K562 (cell line): ENCODE measurements around the gene ABHD18. TPM values are rescaled to one million over a fixed set of nuclear protein-coding genes. Genes with fewer than 3 reads are reported as not detected.

ENCODE experiments used
- ATAC-seq: fragments of 200-7000 bp; cut with Tn5 transposase; 3 replicates; pipeline ENCODE4 v1.9.1; 2020; ENCODE audit warnings: moderate library complexity
- BruUV-seq: library from RNA; stranded (reverse); fragments of 400-500 nt; replicated peaks from 2 replicates; lab custom pipeline; 2021; lab: Mats Ljungman, UMichigan
- CTCF ChIA-PET: fragments of 300-600 bp; formaldehyde crosslinking; extraction: SDS; loops from one replicate; lab custom pipeline; 2021; ENCODE audit warnings: low intra/inter-chr PET ratio; lab: Yijun Ruan, JAX
- POLR2A ChIA-PET: fragments of 300-600, 350-650 bp; sonication (Branson Sonifier 250); formaldehyde crosslinking; extraction: SDS; loops from one replicate; lab custom pipeline; 2021; ENCODE audit warnings: antibody characterized with exemption, inconsistent platforms; lab: Yijun Ruan, JAX
- DNase-seq, 4 experiments: peaks; one replicate each; pipeline versions ENCODE4 v3.0.0 to v3.0.0-alpha.2; 2011 to 2018; ENCODE audit warnings: low spot score in 3 of 4, mixed read lengths in 3 of 4; ENCODE audit errors: extremely low read depth in 1 of 4
- FAIRE-seq: peaks from 2 replicates; lab custom pipeline; 2011; peaks lifted over from hg19 to GRCh38; lab: Jason Lieb, UNC
- H2AFZ ChIP-seq: 2 replicates; pipeline ENCODE4 v1.6.0; 2011; ENCODE audit warnings: low read depth, low read length, control low read depth, inconsistent platforms
- H3K27ac ChIP-seq: fragments of 200-600 bp; 3 replicates; pipeline ENCODE4 v1.8.0; 2011; ENCODE audit warnings: low read depth, mild to moderate bottlenecking, control low read depth, inconsistent platforms, low read length, moderate library complexity, mixed read lengths; ENCODE audit errors: extremely low read depth
- H3K27me3 ChIP-seq, 2 experiments: fragments of 300-600 bp in 1 of 2; 2 replicates in 1 of 2; 3 replicates in 1 of 2; pipeline versions ENCODE4 v1.6.0 to v1.8.0; 2011; ENCODE audit warnings: inconsistent platforms in 2 of 2, low read length in 2 of 2, mild to moderate bottlenecking in 1 of 2, mixed read lengths in 1 of 2, moderate library complexity in 1 of 2; ENCODE audit not compliant: control insufficient read depth in 2 of 2, insufficient read depth in 2 of 2
- H3K36me3 ChIP-seq: fragments of 300-600 bp; 3 replicates; pipeline ENCODE4 v1.8.0; 2011; ENCODE audit warnings: mild to moderate bottlenecking, low read length, inconsistent platforms; ENCODE audit not compliant: control insufficient read depth, insufficient read depth
- H3K4me1 ChIP-seq, 2 experiments: fragments of 200-600 bp in 1 of 2; replicated peaks in 1 of 2; 2 replicates in 1 of 2; 3 replicates in 1 of 2; pipeline versions ENCODE4 v1.5.1 to v1.8.0; 2011; ENCODE audit warnings: inconsistent platforms in 2 of 2, low read length in 2 of 2, mild to moderate bottlenecking in 1 of 2, mixed read lengths in 1 of 2, moderate library complexity in 1 of 2; ENCODE audit not compliant: control insufficient read depth in 2 of 2, insufficient read depth in 2 of 2
- H3K4me2 ChIP-seq: 2 replicates; pipeline ENCODE4 v1.6.1; 2011; ENCODE audit warnings: low read length, control low read depth, inconsistent platforms, mixed read lengths; ENCODE audit not compliant: insufficient read depth
- H3K4me3 ChIP-seq: fragments of 200-600 bp; sonication (generic), shearing (Covaris generic); 2 replicates; pipeline ENCODE4 v1.5.1; 2016; ENCODE audit warnings: control low read depth, inconsistent platforms
- H3K79me2 ChIP-seq: fragments of 200-600 bp; 3 replicates; pipeline ENCODE4 v1.8.0; 2011; ENCODE audit warnings: low read length, inconsistent platforms; ENCODE audit not compliant: control insufficient read depth, insufficient read depth
- H3K9ac ChIP-seq, 2 experiments: 2 replicates each; pipeline versions ENCODE4 v1.6.0 to v1.6.1; 2011; ENCODE audit warnings: low read depth in 2 of 2, low read length in 2 of 2, control low read depth in 1 of 2, inconsistent platforms in 1 of 2, mild to moderate bottlenecking in 1 of 2, mixed read lengths in 1 of 2; ENCODE audit not compliant: insufficient read depth in 1 of 2
- H3K9me1 ChIP-seq: one replicate; pipeline ENCODE4 v1.6.0; 2011; ENCODE audit warnings: inconsistent platforms, mild to moderate bottlenecking, low read length, moderate library complexity; ENCODE audit not compliant: control insufficient read depth, insufficient read depth
- H3K9me3 ChIP-seq: replicated peaks from 2 replicates; pipeline ENCODE4 v1.5.1; 2011; ENCODE audit warnings: low read depth, low read length, inconsistent platforms; ENCODE audit not compliant: control insufficient read depth, insufficient read depth
- H4K20me1 ChIP-seq: replicated peaks from 2 replicates; pipeline ENCODE4 v1.6.1; 2011; ENCODE audit warnings: low read length, inconsistent platforms, mixed read lengths; ENCODE audit not compliant: control insufficient read depth, insufficient read depth
- BHLHE40 ChIP-seq: IDR thresholded peaks from 2 replicates; pipeline ENCODE4 v1.6.1; 2011; ENCODE audit warnings: low read length, improper control_type of control experiment
- RBM25 ChIP-seq: fragments of 200-400 bp; formaldehyde crosslinking; IDR thresholded peaks from 2 replicates; pipeline ENCODE4 v1.6.1; 2018; ENCODE audit warnings: low read length, low read depth, moderate library complexity; ENCODE audit not compliant: severe bottlenecking
- ZNF507 ChIP-seq: conservative IDR thresholded peaks from 2 replicates; pipeline ENCODE4 v1.6.1; 2017; ENCODE audit warnings: missing genetic modification characterization, missing compliant biosample characterization
- ZNF780A ChIP-seq: fragments of 250-450 bp; sonication (Bioruptor Pico); IDR thresholded peaks from 2 replicates; pipeline ENCODE4 v1.5.0; 2021; ENCODE audit warnings: mild to moderate bottlenecking
- WGBS: fragments of 100-300 bp; shearing (Covaris generic); methylation state at CpG from one replicate; pipeline ENCODE4 v1.1.6; 2016; ENCODE audit warnings: low coverage, mixed read lengths; ENCODE audit not compliant: insufficient coverage; ENCODE audit errors: missing lambda C conversion rate; 5-methylcytosine and 5-hydroxymethylcytosine counted together
- in situ Hi-C: fragments of 300-500 bp; cut with MboI; formaldehyde crosslinking; loops from 4 replicates; pipeline ENCODE4 v1.15.0; 2018; ENCODE audit warnings: inconsistent platforms, mixed read lengths
- intact Hi-C: fragments of 100-400 bp; cut with micrococcal nuclease; formaldehyde crosslinking; loops from 2 replicates; pipeline ENCODE4 v1.14.2; 2022
- polyA plus RNA-seq, 8 experiments: library from polyadenylated mRNA; depleted of rRNA in 4 of 8; stranded (reverse) in 5 of 8; unstranded in 3 of 8; fragments of >200 nt; fragmentation: Nextera tagmentation in 2 of 8; fragmentation: Illumina TruSeq in 1 of 8; extraction: Ambion mirVana in 2 of 8; extraction: Trizol in 1 of 8; gene quantifications; 2 replicates each; pipeline versions ENCODE4 v1.2.1 to v1.2.3, GENCODE V29; 2011 to 2014; ENCODE audit warnings: inconsistent platforms in 1 of 8, missing spikeins in 1 of 8
- total RNA-seq, 7 experiments: library from RNA; depleted of rRNA in 6 of 7; stranded (reverse); fragments of >200 nt in 6 of 7; fragmentation: Illumina TruSeq in 2 of 7; extraction: Trizol in 2 of 7; gene quantifications; 2 replicates each; pipeline versions ENCODE4 v1.2.1 to v1.2.3, GENCODE V29; 2011 to 2021; ENCODE audit warnings: low replicate concordance in 1 of 7

The ABHD18 gene
- total and polyA plus RNA-seq, 9 of the 15 experiments (the other 6 are each of a cell fraction or from before 2014, with no cell fraction given): 6.1 to 25.0 (median 16.0) TPM

DNA sequence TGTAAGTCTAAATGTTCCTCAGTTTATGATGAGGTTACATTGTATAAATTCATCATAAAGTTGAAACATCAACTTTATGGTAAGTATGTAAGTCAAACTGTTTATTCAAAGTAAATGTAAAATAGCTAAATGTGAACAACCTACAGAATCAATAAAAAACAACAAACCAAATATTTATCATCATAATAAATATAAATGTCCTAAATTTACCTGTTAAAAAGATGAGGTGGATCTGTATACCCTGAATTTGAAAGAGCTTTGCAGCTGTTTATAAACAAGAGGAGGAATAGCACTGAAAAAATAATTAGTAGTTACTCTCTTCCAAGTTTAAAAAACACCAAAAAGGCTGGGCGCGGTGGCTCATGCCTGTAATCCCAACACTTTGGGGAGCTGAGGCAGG, 13.7 kb downstream of the ABHD18 start:
- Histone ChIP-seq H3K79me2 (peaks cover 11% of the 10 kb centered on the region; the same call in 1 of the 3 replicates), H3K4me1 (no peaks in the 10 kb centered on the region), H3K9ac (no peak overlapping the region)
- in situ Hi-C loops: no loop called here
- TF ChIP-seq BHLHE40 (no peak), ZNF507 (tag) (peak; percentile 98)
- TF ChIP-seq, all 486 proteins: peak for 1
- H4K20me1 ChIP-seq: no peaks in the 10 kb centered on the region
- no peak overlapping the region for H3K4me2 ChIP-seq
- WGBS: 100% methylated on average over 2 of the region's 2 CpGs
- no peaks in the 10 kb centered on the region for H3K9me3 ChIP-seq
- H3K27me3 ChIP-seq: no peaks in the 10 kb centered on the region
- no peak for FAIRE-seq
- peaks cover 14% of the 10 kb centered on the region; the same call in 2 of the 3 replicates for H3K36me3 ChIP-seq
- ATAC-seq: no peak
- intact Hi-C loops: no loop called here
- H2AFZ ChIP-seq: no peak overlapping the region
- no peaks in the 10 kb centered on the region for H3K9me1 ChIP-seq
- no peak for DNase-seq
- ChIA-PET CTCF (no interaction called here), POLR2A (interaction anchor here (1.0 to 1.9 kb wide), 2 partner anchors 14 to 323 kb away, joined by 3 to 4 read pairs; partner anchors contain the start of genes ABHD18 and MFSD8)
- H3K27ac ChIP-seq: no peak overlapping the region
- H3K4me3 ChIP-seq: no peak overlapping the region
- BruUV-seq: no TSS peak

- 70% methylated on average over 2 of the region's 2 CpGs for WGBS
- intact Hi-C loops: no loop called here
- no peak overlapping the region for H3K9ac ChIP-seq
- peaks cover 28% of the 10 kb centered on the region; the same call in 2 of the 3 replicates for H3K36me3 ChIP-seq
- H3K4me1 ChIP-seq: no peaks in the 10 kb centered on the region
- DNase-seq (no peak), FAIRE-seq (no peak), ATAC-seq (no peak)
- TF ChIP-seq RBM25 (peak; percentile 5), ZNF780A (no peak)
- CTCF ChIA-PET: no interaction called here
- H3K27ac ChIP-seq: no peak overlapping the region
- no TSS peak for BruUV-seq
- no peaks in the 10 kb centered on the region for H3K27me3 ChIP-seq
- 0 out of 3 replicates have a peak, but pooled peaks cover 3% of the 10 kb centered on the region for H3K79me2 ChIP-seq
- no peak overlapping the region for H3K4me3 ChIP-seq
- no peak overlapping the region for H3K4me2 ChIP-seq
- no peaks in the 10 kb centered on the region for H4K20me1 ChIP-seq
- in situ Hi-C loops: no loop called here
- no peak overlapping the region for H2AFZ ChIP-seq
- no peaks in the 10 kb centered on the region for H3K9me3 ChIP-seq
- POLR2A ChIA-PET: no interaction called here
- no peaks in the 10 kb centered on the region for H3K9me1 ChIP-seq
Observed at GRCh38 chr4:127982445-127982844, 17.2 kb downstream of the ABHD18 start.
